Keratinocyte (primary cell): ENCODE results near the gene USP47. TPM values are rescaled to one million over a fixed set of nuclear protein-coding genes. Genes with fewer than 3 reads are reported as not detected.

Experiments used
- DNase-seq: peaks from one replicate; pipeline ENCODE4 v3.0.0-alpha.2; 2011; ENCODE audit warnings: low read depth, missing footprints, low spot score
- FAIRE-seq: peaks from 2 replicates; lab custom pipeline; 2011; peaks lifted over from hg19 to GRCh38; lab: Jason Lieb, UNC
- H2AFZ ChIP-seq: 2 replicates; pipeline ENCODE4 v1.6.0; 2012; ENCODE audit warnings: low read length, control low read depth, inconsistent platforms; ENCODE audit not compliant: control insufficient read depth
- H3K27ac ChIP-seq: 2 replicates; pipeline ENCODE4 v1.5.1; 2011; ENCODE audit warnings: low read length; ENCODE audit not compliant: control insufficient read depth, insufficient read depth
- H3K27me3 ChIP-seq: 3 replicates; pipeline ENCODE4 v1.6.0; 2011; ENCODE audit warnings: low read length; ENCODE audit not compliant: control insufficient read depth, insufficient read depth; ENCODE audit errors: extremely low read depth
- H3K36me3 ChIP-seq, 2 experiments: 2 replicates in 1 of 2; 3 replicates in 1 of 2; pipeline ENCODE4 v1.5.1; 2011; ENCODE audit warnings: low read length in 2 of 2, mild to moderate bottlenecking in 1 of 2; ENCODE audit not compliant: control insufficient read depth in 2 of 2, insufficient read depth in 2 of 2; ENCODE audit errors: extremely low read depth in 1 of 2
- H3K4me1 ChIP-seq: 3 replicates; pipeline ENCODE4 v1.5.1; 2011; ENCODE audit warnings: low read length; ENCODE audit not compliant: control insufficient read depth, insufficient read depth; ENCODE audit errors: extremely low read depth
- H3K4me2 ChIP-seq: 3 replicates; pipeline ENCODE4 v1.6.0; 2011; ENCODE audit warnings: low read depth, low read length; ENCODE audit not compliant: control insufficient read depth, insufficient read depth; ENCODE audit errors: extremely low read depth
- H3K4me3 ChIP-seq, 3 experiments: fragments of 200-600 bp in 1 of 3; sonication (generic) in 1 of 3; 2 replicates in 2 of 3; 3 replicates in 1 of 3; pipeline ENCODE4 v1.5.1; 2011 to 2016; ENCODE audit warnings: low read length in 3 of 3, mild to moderate bottlenecking in 3 of 3, control low read depth in 2 of 3, inconsistent platforms in 1 of 3, low read depth in 1 of 3, mixed read lengths in 1 of 3, mixed run types in 1 of 3, moderate library complexity in 1 of 3; ENCODE audit not compliant: control insufficient read depth in 2 of 3, insufficient read depth in 2 of 3; ENCODE audit errors: extremely low read depth in 1 of 3
- H3K79me2 ChIP-seq: 2 replicates; pipeline ENCODE4 v1.6.0; 2012; ENCODE audit warnings: low read length; ENCODE audit not compliant: control insufficient read depth, insufficient read depth
- H3K9ac ChIP-seq: 3 replicates; pipeline ENCODE4 v1.6.0; 2011; ENCODE audit warnings: low read length; ENCODE audit not compliant: control insufficient read depth, insufficient read depth; ENCODE audit errors: extremely low read depth
- H3K9me1 ChIP-seq: 3 replicates; pipeline ENCODE4 v1.6.0; 2011; ENCODE audit warnings: low read length; ENCODE audit not compliant: control insufficient read depth, insufficient read depth; ENCODE audit errors: extremely low read depth
- H3K9me3 ChIP-seq: 2 replicates; pipeline ENCODE4 v1.5.1; 2012; ENCODE audit warnings: low read depth, low read length; ENCODE audit not compliant: control insufficient read depth
- H4K20me1 ChIP-seq: 3 replicates; pipeline ENCODE4 v1.6.0; 2011; ENCODE audit warnings: low read length; ENCODE audit not compliant: control insufficient read depth, insufficient read depth; ENCODE audit errors: extremely low read depth
- CTCF ChIP-seq, 3 experiments: IDR thresholded peaks in 1 of 3; conservative IDR thresholded peaks in 1 of 3; optimal IDR thresholded peaks in 1 of 3; 2 replicates in 2 of 3; 3 replicates in 1 of 3; pipeline versions ENCODE3 to v1.5.1; 2011; ENCODE audit warnings: low read length in 3 of 3, mild to moderate bottlenecking in 3 of 3, moderate library complexity in 2 of 3, control low read depth in 1 of 3, inconsistent platforms in 1 of 3; ENCODE audit not compliant: insufficient read depth in 2 of 3; ENCODE audit errors: extremely low read depth in 1 of 3
- EZH2 ChIP-seq: IDR thresholded peaks from one replicate; pipeline ENCODE4 v1.6.1; 2012; ENCODE audit warnings: inconsistent platforms, mild to moderate bottlenecking, low read length, moderate library complexity
- dilution Hi-C: fragments of 300-500 bp; cut with MboI; formaldehyde crosslinking; loops from one replicate; pipeline ENCODE4 v1.7.0; 2020; ENCODE audit warnings: low sequenced_read_pairs; ENCODE audit not compliant: extremely low pct_ligation_motif_present
- polyA plus RNA-seq, 5 experiments: library from polyadenylated mRNA; depleted of rRNA in 3 of 5; stranded (reverse) in 3 of 5; stranded (forward) in 1 of 5; unstranded in 1 of 5; fragments of >200 nt; gene quantifications; 1 replicate in 1 of 5; 2 replicates in 3 of 5; 3 replicates in 1 of 5; pipeline versions ENCODE4 v1.2.1 to v1.2.3, GENCODE V29; 2011 to 2012; ENCODE audit warnings: missing spikeins in 2 of 5, low read depth in 1 of 5, low replicate concordance in 1 of 5

Gene USP47
- polyA plus RNA-seq, 1 donor (not counting 4 experiments of a cell fraction or from before 2014, with no cell fraction given) = 22.4 TPM

GRCh38 chr11:11867720-11868119 lies 25.9 kb downstream of the USP47 start:
- H3K27me3 ChIP-seq = no peaks in the 10 kb centered on the region
- H3K9me1 ChIP-seq = peaks cover 5% of the 10 kb centered on the region
- TF ChIP-seq CTCF (optimal IDR thresholded peaks at IDR 0.05 in 1 of 3, IDR thresholded peaks at IDR 0.05 in 1 of 3, conservative IDR thresholded peaks at IDR 0.05 in 1 of 3; ENCODE audit: extremely low read depth in 1 of 3, insufficient read depth in 2 of 3, low read length in 3 of 3) (no peak), EZH2 (no peak)
- no peak overlapping the region for H3K9ac ChIP-seq
- H3K79me2 ChIP-seq = peaks cover 87% of the 10 kb centered on the region
- dilution Hi-C loops = no loop called here
- no peak overlapping the region for H3K4me3 ChIP-seq
- no peaks in the 10 kb centered on the region for H3K9me3 ChIP-seq
- DNase-seq (no peak), FAIRE-seq (no peak)
- H3K27ac ChIP-seq = no peak overlapping the region
- no peak overlapping the region for H2AFZ ChIP-seq
- peaks cover 11% of the 10 kb centered on the region for H4K20me1 ChIP-seq
- H3K36me3 ChIP-seq = no peaks in the 10 kb centered on the region
- H3K4me2 ChIP-seq = no peak overlapping the region
- H3K4me1 ChIP-seq = peaks cover 9% of the 10 kb centered on the region

- H3K27me3 ChIP-seq = no peaks in the 10 kb centered on the region
- peaks cover 62% of the 10 kb centered on the region for H3K79me2 ChIP-seq
- peaks cover 5% of the 10 kb centered on the region for H3K9me1 ChIP-seq
- no peak overlapping the region for H3K4me3 ChIP-seq
- H3K9me3 ChIP-seq = no peaks in the 10 kb centered on the region
- DNase-seq (no peak), FAIRE-seq (no peak)
- H3K4me2 ChIP-seq = no peak overlapping the region
- H4K20me1 ChIP-seq = peaks cover 10% of the 10 kb centered on the region
- peaks cover 9% of the 10 kb centered on the region for H3K4me1 ChIP-seq
- TF ChIP-seq EZH2 (no peak), CTCF (optimal IDR thresholded peaks at IDR 0.05 in 1 of 3, IDR thresholded peaks at IDR 0.05 in 1 of 3, conservative IDR thresholded peaks at IDR 0.05 in 1 of 3; ENCODE audit: extremely low read depth in 1 of 3, insufficient read depth in 2 of 3, low read length in 3 of 3) (no peak)
- no peaks in the 10 kb centered on the region for H3K36me3 ChIP-seq
- no peak overlapping the region for H3K9ac ChIP-seq
- no peak overlapping the region for H2AFZ ChIP-seq
- dilution Hi-C loops = no loop called here
- H3K27ac ChIP-seq = no peak overlapping the region
Observed at GRCh38 chr11:11871991-11872401, 30.2 kb downstream of the USP47 start.
